ENCODE measurements around the gene RNF123.
"Not testable (repeated sequence)": the region's sequence is repeated elsewhere in the genome, so short reads cannot be mapped to it uniquely, and the experiment has no call there.

Gene RNF123

DNA sequence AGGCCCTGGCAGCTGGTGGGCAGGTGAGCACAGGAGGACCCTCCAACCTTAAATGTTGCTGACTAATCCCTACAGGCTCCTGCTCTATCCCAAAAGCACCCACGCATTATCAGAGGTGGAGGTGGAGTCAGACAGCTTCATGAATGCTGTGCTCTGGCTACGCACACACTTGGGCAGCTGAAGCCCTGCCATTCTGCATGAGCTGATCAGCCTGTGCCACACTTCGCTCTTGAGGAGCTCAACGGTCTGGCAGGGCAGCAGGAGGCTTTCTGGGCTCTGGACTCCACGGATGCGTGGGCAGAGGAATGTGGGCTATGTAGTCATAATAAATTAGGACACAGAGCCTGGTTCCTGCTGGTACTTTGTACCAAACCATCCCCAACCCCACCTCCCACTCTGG is 6.2 kb upstream of the RNF123 start:
- peaks cover 50% of the 10 kb centered on the region for H3K36me3 ChIP-seq (ENCODE audit: control insufficient read depth, insufficient read depth, low read length)
- TF ChIP-seq, protein P1, sequence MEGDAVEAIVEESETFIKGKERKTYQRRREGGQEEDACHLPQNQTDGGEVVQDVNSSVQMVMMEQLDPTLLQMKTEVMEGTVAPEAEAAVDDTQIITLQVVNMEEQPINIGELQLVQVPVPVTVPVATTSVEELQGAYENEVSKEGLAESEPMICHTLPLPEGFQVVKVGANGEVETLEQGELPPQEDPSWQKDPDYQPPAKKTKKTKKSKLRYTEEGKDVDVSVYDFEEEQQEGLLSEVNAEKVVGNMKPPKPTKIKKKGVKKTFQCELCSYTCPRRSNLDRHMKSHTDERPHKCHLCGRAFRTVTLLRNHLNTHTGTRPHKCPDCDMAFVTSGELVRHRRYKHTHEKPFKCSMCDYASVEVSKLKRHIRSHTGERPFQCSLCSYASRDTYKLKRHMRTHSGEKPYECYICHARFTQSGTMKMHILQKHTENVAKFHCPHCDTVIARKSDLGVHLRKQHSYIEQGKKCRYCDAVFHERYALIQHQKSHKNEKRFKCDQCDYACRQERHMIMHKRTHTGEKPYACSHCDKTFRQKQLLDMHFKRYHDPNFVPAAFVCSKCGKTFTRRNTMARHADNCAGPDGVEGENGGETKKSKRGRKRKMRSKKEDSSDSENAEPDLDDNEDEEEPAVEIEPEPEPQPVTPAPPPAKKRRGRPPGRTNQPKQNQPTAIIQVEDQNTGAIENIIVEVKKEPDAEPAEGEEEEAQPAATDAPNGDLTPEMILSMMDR (IDR thresholded peaks at IDR 0.05; ENCODE audit: insufficient read depth, low read length, poor library complexity, severe bottlenecking) = no peak

DNA sequence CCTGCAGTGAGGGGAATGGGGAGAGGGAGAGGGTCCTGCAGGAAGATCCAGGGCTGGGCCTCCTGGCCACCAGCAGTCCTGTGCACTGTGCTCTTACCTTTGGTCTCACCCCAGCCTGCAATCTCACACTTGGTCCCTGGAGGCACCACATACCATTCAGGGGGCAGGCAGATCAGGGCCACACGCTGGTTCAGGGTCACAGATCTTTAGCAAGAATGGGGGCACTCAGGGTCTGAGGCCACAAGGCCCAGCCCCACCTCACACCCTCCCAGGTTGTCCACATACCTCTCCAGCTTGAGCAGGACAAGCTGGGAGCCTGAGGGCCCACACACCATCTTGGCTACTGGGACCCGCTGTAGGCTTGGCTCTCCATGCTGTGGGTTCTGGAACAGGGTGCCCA is 4.9 kb upstream of the RNF123 start:
- not testable (repeated sequence) for H3K27me3 ChIP-seq (replicated peaks; ENCODE audit: control insufficient read depth, insufficient read depth, low read length); H3K4me3 ChIP-seq (replicated peaks; ENCODE audit: low read depth, low read length); DNase-seq (ENCODE audit: extremely low read depth, insufficient read length)
- H3K36me3 ChIP-seq (ENCODE audit: control insufficient read depth, insufficient read depth, low read length) = peaks cover 38% of the 10 kb centered on the region

More for the DNA sequence above, 6.2 kb upstream of the RNF123 start:
- H3K27me3 ChIP-seq (replicated peaks; ENCODE audit: control insufficient read depth, insufficient read depth, low read length) = no peaks in the 10 kb centered on the region
- no peak for DNase-seq (ENCODE audit: extremely low read depth, insufficient read length)
- no peak overlapping the region for H3K4me3 ChIP-seq (replicated peaks; ENCODE audit: low read depth, low read length)

DNA sequence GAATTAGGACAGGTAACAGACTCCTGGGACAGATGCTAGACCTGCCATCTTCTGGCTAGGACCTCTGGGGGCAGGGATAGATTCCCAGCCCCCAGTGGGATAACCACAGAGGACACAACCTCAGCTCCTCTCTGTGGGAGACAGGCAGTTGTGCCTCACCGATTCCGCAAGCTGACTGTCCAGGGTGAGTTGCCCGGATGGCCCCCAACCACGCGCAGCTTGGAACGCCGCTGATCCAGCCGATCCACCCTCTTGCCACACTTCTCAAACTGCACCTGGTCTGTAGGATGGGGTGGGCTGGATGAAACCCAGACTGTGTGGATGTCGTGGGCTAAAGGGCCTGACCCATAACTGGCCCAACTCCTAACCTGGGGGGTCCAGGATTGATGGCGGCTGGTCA is 4.3 kb upstream of the RNF123 start:
- DNase-seq (ENCODE audit: extremely low read depth, insufficient read length); H3K27me3 ChIP-seq (replicated peaks; ENCODE audit: control insufficient read depth, insufficient read depth, low read length); H3K4me3 ChIP-seq (replicated peaks; ENCODE audit: low read depth, low read length): not testable (repeated sequence)
- H3K36me3 ChIP-seq (ENCODE audit: control insufficient read depth, insufficient read depth, low read length) = peaks cover 33% of the 10 kb centered on the region

DNA sequence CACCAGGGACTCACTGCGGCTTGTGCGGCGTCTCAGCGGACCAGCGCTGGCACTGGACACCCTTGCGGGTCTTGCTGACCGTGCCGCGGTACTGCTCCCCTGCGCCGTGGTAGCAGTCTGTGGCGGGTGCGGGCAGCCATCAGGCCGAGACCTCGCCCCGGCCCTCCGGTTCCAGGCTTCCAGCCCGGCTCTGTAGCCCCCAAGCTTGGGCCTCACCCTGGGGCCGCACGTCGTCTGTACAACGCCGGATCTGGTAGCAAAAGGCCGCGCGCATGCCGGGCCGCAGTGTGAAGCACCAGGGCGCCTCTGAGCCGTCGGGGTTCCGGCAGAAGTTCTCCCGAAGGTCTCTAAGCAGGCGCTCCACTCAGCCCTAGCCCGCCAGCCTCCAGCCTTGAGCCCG is 3.5 kb upstream of the RNF123 start:
- peaks cover 25% of the 10 kb centered on the region for H3K36me3 ChIP-seq (ENCODE audit: control insufficient read depth, insufficient read depth, low read length)
- not testable (repeated sequence) for DNase-seq (ENCODE audit: extremely low read depth, insufficient read length); H3K4me3 ChIP-seq (replicated peaks; ENCODE audit: low read depth, low read length); H3K27me3 ChIP-seq (replicated peaks; ENCODE audit: control insufficient read depth, insufficient read depth, low read length)

DNA sequence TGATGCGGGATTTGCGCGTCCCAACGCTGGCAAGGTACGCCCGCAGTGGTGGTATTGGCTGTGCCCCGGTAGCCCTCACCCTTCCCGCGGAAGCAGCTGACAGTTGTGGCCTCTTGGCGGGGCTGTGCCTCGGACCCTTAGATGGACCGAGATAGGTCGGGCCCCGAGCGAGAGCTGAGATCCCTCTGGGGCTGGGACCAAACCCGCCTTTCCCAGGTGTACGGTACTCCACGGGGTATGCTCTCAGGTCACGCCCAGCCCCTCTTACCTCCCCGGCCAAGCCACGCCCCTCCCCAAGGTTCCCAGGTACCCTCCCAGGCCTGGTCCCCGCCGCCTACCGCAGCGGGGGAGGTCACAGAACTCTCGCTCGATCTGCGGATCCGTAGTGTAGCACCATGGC is 3.0 kb upstream of the RNF123 start:
- not testable (repeated sequence) for H3K4me3 ChIP-seq (replicated peaks; ENCODE audit: low read depth, low read length); DNase-seq (ENCODE audit: extremely low read depth, insufficient read length); H3K27me3 ChIP-seq (replicated peaks; ENCODE audit: control insufficient read depth, insufficient read depth, low read length)
- peaks cover 20% of the 10 kb centered on the region for H3K36me3 ChIP-seq (ENCODE audit: control insufficient read depth, insufficient read depth, low read length)

DNA sequence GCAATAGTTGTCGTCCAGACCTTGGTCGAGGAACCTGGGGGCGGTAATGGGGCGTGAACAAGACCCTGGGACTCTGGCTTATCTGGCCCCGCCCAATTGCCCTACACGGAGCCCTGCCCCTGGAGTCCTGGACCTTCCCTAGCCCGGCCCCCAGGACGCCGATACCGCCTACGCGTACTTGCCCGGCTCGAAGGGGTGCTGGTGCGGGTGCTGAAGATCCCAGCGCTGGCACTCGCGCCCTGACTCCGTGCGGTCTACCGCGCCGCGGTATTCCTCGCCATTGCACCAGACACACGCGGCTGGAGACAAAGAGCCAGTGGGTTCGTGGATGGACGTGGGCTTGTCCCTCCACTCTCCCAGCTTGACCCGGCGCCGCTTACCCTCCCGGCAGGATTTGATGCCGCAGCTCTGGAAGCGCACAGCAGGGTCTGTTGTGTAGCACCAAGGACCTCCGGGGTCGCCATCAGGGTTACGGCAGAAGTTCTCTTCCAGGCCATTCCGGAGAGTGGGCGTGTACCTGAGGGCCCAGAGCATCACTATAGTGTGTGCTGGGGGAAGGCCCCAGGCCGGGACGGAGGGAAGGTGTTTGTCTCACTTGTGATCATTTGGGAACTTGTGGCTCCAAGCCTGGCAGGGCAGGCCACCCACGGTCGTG is 2.5 kb upstream of the RNF123 start:
- H3K27me3 ChIP-seq (replicated peaks; ENCODE audit: control insufficient read depth, insufficient read depth, low read length); H3K4me3 ChIP-seq (replicated peaks; ENCODE audit: low read depth, low read length); DNase-seq (ENCODE audit: extremely low read depth, insufficient read length): not testable (repeated sequence)
- peaks cover 17% of the 10 kb centered on the region for H3K36me3 ChIP-seq (ENCODE audit: control insufficient read depth, insufficient read depth, low read length)

DNA sequence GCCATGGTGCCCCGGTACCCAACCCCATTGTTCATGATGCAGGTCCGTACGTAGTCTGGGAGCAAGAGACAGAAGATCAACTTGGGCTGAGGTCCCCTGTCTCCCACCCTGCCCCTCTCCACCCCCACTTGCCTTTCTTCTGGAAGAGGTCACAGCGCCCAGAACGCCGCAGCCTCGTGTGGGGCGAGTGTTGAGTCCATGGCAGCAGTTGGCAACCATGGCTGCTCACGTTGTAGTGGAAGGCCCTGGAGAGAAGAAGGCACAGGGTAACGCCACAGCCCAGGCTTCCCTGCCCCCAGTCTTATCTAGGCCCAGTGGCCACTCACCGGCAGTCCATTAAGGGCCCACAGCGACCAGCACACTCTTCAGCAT is 1.9 kb upstream of the RNF123 start:
- not testable (repeated sequence) for H3K4me3 ChIP-seq (replicated peaks; ENCODE audit: low read depth, low read length); H3K27me3 ChIP-seq (replicated peaks; ENCODE audit: control insufficient read depth, insufficient read depth, low read length); DNase-seq (ENCODE audit: extremely low read depth, insufficient read length)
- peaks cover 13% of the 10 kb centered on the region for H3K36me3 ChIP-seq (ENCODE audit: control insufficient read depth, insufficient read depth, low read length)

DNA sequence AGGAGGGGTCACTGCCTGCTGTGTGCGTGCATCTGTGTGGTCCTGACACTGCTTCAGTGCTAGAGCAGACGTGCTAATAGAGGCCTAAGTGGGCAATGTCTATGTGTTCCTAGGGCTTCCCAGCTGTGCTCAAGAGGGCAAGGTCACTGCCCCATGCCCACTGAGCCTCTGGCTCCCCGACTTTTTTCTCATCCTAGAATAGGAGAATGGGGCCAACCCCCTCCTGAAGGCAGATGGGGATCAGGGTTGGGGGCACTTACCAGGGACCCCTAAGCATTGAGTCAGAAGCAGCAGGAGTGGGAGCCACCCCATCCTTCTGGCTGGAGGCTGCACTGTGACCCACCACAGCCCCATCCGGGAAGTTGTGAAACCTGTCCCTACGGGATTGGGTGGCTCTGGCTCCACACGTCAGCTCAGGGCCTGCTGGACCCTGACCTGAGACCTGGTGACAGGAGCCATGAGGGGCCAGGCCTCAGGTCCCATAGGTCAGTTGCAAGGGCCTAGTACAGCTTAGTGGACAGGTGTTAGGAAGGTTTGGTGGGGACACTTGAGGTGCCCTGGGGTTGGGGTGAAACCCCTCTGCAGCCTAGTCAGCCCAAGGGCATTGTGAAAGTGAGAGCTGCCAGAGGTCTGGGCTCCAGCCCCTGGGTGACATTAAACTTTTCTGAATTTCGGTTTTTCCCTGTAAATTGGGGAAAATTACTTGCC is 865 bp upstream of the RNF123 start:
- not testable (repeated sequence) for DNase-seq (ENCODE audit: extremely low read depth, insufficient read length); H3K36me3 ChIP-seq (ENCODE audit: control insufficient read depth, insufficient read depth, low read length); H3K27me3 ChIP-seq (replicated peaks; ENCODE audit: control insufficient read depth, insufficient read depth, low read length)
- H3K4me3 ChIP-seq (replicated peaks; ENCODE audit: low read depth, low read length) = peak overlapping the region; percentile 90

DNA sequence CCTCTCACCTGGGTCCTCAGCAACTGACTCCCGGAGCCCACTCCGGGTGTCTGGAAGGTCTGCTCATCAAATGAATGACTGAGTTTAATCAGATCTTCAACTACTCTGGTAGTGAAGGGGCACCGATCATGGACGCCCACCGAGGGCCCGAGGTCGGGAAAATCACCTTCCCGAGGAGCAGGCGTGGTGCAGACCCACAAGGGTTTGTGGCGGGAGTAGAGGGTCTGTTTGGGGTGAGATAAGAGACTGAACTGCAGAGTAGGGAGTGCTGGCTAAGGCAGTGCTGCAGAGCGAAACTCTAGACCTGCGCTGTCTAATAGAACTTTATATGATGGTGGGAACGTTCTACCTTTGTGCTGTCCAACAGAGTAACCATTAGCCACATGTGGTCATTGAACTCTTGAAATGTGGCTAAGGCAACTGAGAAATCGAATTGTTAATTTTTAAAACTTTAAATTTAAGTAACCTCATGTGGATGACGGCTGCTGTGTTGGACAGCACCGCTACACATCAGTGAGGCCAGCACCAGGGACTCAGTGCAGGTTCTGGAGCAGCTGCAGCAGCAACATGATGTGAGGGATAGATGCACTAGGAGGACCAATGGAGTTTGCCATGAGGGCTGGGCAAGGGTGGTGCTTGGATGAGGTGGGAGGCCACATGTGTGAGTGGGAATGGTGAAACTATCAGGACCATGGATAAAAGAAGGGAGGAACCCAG is 709 bp downstream of the RNF123 start:
- H3K36me3 ChIP-seq (ENCODE audit: control insufficient read depth, insufficient read depth, low read length); DNase-seq (ENCODE audit: extremely low read depth, insufficient read length); H3K27me3 ChIP-seq (replicated peaks; ENCODE audit: control insufficient read depth, insufficient read depth, low read length): not testable (repeated sequence)
- H3K4me3 ChIP-seq (replicated peaks; ENCODE audit: low read depth, low read length) = peak overlapping the region; percentile 90

DNA sequence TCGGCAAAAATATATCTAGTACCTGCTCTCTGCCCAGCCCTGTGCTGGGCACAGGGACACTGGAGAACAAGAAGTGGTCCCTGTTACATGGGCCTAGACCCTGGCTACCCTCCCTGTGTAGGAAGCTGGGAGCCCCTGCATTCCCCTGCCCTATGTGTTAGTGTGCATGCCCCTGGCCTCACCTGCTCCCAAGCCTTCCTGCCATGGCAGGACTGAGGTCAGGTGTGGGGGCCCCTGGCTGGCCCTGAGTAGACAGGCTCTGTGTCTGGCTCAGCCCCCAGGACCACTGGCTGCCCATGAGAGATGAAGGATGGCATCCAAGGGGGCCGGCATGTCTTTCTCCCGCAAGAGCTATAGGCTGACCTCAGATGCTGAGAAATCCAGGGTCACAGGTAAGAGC is 1.5 kb downstream of the RNF123 start:
- not testable (repeated sequence) for H3K27me3 ChIP-seq (replicated peaks; ENCODE audit: control insufficient read depth, insufficient read depth, low read length); H3K36me3 ChIP-seq (ENCODE audit: control insufficient read depth, insufficient read depth, low read length); DNase-seq (ENCODE audit: extremely low read depth, insufficient read length); H3K4me3 ChIP-seq (replicated peaks; ENCODE audit: low read depth, low read length)

DNA sequence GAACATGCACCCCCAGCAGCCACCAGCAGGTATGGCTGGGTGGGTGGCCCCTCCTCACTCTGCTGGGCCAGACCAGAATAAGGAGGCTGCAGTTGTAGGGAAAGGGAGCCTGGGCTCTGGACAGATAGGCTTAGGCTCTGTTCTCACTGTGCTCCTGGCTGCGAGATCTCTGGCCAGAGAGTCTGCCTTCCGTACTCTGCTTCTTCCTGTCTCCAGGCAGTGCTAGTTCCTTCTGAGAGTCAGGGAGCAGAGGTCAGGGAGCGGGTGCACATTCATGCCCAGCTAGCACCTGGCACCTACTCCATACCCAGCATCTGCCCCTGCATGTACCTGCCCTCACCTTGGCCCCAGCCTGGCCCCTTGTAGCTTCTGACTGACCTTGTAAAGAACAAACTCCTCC is 2.1 kb downstream of the RNF123 start:
- not testable (repeated sequence) for H3K4me3 ChIP-seq (replicated peaks; ENCODE audit: low read depth, low read length); H3K27me3 ChIP-seq (replicated peaks; ENCODE audit: control insufficient read depth, insufficient read depth, low read length); H3K36me3 ChIP-seq (ENCODE audit: control insufficient read depth, insufficient read depth, low read length); DNase-seq (ENCODE audit: extremely low read depth, insufficient read length)

DNA sequence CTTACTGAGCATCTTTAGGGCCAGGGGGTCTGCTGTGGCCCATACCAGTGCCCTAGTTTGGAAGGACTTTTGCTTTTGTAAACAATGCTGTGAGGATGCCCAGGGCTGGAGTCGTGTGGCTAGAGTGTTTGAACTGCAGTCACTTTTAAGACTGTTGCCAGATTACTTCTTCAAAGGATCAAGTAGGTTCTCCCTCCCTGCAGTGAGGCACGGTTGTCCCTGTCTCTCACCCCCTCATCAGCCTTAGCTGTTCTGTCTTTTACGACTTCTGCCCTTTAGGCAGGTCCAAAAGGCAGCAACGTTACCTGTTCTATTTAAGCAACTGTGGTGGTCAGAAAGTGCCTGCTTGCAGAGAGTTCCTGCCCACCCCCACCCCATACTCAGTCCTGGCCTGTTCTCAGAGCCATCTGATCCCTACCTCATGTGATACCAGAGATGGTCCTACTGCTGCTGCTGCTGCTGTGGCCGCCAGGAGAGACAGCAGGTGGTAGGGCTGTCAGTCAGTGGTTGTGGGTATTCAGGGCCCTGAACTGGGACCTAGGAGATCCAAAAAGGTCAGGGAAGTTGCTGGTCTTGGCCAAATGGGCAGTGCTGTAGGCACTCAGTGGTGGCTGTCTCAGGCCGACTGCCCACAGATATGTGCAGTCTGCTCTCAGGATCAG is 5.2 kb downstream of the RNF123 start:
- not testable (repeated sequence) for DNase-seq (ENCODE audit: extremely low read depth, insufficient read length); H3K4me3 ChIP-seq (replicated peaks; ENCODE audit: low read depth, low read length); H3K27me3 ChIP-seq (replicated peaks; ENCODE audit: control insufficient read depth, insufficient read depth, low read length); H3K36me3 ChIP-seq (ENCODE audit: control insufficient read depth, insufficient read depth, low read length)
